Activated CD4-positive, CD25-positive, alpha-beta regulatory T cell treated with anti-CD3 and anti-CD28 coated beads, Interleukin-2, amount 50 U/mL, for 16 hours (primary cell): ENCODE results near the gene MICA.
"Not testable (repeated sequence)": the region's sequence is repeated elsewhere in the genome, so short reads cannot be mapped to it uniquely, and the experiment has no call there.

Experiments used
- DNase-seq: peaks from one replicate; pipeline ENCODE4 v3.0.0-alpha.2; 2020; ENCODE audit warnings: low read depth, low spot score

MICA gene

GRCh38 chr6:31381666-31382065 is 21.7 kb upstream of the MICA start:
- no peak for DNase-seq

DNA sequence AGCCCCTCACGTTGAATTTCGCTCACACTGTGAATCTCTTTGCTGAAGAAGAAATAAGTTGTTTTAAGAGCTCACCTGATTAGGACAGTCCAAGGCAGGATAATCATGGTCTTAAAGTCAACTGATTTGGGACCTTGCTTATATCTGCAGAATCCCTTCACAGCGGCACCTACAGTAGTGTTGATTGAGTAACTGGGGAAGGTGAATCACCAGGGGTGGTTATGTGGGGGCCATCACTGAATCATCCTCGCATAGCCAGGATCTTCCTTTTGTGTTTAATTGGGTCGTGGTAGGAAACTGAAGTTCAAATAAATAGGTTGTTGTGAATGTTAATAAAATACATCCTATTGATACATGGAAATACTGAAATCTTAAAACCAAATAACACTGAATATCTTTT is 20.2 kb upstream of the MICA start:
- no peak for DNase-seq

DNA sequence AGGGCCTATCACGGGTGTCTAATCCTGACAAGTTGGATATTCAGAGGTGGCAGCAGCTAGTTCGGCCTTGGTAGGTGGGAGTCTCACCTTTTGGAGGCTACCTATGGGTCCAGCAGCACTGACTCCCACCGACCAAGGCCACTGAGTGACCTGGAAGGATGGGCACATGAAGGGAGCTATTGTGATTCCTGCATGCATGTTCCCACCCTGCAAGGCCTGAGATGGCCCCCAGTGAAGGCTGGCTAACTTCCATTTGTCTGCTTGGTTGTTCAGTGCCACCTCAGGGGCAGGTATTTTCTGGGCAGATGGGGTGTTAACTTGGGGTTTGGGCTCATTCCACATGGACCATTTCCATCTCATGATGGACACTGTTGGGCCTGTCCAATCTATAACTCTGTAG is 18.4 kb upstream of the MICA start:
- no peak for DNase-seq

- DNase-seq: no peak
Measured at GRCh38 chr6:31386099-31386498, 17.3 kb upstream of the MICA start.

- no peak for DNase-seq
Measured at GRCh38 chr6:31386977-31387376, 16.4 kb upstream of the MICA start.

DNA sequence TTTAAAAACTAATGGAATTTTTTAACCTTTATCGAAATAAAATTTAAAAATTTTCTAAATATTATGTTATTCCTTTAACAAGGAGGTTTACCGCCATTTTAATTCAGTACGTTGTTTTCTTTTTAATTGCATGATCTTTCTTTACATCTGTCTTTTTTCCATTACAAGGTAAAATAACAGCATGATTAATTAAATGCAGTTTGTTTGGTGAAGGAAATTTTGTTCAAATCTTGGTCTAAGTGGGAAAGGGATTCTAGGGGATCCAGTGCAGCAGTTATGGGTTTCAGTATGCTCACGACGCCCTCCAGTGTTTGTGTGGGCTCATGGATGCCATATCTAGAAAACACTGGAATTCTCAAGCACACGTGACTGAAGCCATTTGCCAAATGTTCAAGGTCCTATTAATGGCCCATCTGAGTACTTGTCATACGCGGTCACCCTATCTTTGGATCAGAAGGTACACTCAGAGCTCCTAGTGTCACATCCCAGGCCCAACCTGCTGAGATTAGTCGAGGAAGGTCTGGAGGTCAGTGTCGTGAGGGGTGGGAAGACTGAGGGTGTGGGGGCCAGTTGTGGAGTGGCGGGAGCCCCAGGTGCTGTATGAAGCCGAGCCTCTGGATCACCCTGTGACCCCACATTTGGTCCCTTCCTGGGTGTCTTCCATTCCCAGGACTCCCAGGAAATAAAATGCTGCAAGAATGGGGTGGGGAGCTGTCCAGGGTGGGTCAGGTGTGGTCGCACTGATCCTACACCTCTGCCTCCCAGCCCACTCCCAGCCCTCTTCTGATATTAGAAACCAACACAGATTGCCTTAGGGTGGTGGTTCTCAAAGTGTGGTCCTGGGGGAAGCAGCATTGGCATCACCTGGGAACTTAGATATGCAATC is 14.2 kb upstream of the MICA start:
- not testable (repeated sequence) for DNase-seq

DNA sequence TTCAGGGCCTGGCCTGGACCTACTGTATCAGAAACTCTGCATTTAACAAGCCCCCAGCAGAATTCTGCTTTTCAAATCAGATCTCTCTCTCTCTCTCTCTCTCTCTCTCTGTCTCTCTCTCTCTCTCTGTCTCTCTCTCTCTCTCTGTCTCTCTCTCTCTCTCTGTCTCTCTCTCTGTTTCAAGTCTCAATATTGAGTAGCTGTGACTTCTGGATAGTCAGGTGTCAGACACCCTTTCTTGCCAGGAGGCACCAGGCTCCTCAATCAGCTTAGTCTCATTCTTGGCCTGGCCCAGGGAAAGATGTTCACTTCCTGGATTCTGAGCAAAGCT is 13.6 kb upstream of the MICA start:
- DNase-seq: not testable (repeated sequence)

DNA sequence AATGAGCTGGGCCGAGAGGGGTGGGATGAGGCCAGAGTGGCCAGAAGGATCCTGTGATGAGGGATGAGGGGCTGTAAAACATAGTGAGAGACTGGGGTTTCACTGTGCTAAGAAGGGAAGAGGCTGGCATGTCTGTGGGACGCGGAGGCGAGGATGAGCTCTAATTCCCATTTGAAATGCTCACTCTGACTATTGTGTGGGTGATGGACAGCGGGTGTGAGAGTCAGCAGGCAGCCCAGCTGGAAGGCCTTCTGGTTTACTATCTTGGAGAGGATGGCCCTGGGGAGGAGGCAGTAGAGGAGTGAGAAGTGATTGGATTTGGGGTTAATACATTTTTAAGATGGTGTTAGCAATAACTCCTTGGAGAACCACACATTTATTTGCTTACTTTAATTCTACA is 9.5 kb upstream of the MICA start:
- no peak for DNase-seq

GRCh38 chr6:31394381-31394780 is 9.0 kb upstream of the MICA start:
- no peak for DNase-seq

- DNase-seq: no peak
Measured at GRCh38 chr6:31395832-31396231, 7.6 kb upstream of the MICA start.

DNA sequence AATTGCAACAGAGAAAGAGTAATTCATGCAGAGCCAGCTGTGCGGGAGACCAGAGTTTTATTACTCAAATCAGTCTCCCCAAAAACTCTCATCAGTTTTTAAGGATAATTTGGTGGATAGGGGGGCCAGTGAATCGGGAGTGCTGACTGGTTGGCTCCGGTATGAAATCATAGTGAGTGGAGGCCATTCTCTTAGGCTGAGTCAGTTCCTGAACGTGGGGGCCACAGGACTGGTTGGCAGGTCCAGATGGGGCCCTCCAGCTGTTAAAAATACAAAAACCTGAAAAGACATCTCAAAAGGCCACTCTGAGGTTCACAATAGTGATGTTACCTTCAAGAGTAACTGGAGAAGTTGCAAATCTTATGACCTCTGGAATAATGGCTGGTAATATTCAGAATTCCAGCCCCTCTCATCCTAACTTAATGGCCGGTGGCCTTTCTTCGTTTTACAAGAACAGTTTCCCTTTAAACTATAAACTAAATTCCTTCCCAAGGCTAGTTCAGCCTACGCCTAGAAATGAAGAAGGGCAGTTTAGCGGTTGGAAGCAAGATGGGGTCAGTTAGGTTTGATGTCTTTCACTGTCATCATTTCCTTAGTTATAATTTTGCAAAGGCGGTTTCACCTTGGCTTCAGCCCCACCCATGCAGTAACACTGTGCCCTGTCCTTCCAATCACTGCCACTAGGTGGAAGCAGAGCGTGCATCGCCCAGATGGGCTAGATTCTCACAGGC is 6.8 kb upstream of the MICA start:
- DNase-seq: peak; percentile 79

DNA sequence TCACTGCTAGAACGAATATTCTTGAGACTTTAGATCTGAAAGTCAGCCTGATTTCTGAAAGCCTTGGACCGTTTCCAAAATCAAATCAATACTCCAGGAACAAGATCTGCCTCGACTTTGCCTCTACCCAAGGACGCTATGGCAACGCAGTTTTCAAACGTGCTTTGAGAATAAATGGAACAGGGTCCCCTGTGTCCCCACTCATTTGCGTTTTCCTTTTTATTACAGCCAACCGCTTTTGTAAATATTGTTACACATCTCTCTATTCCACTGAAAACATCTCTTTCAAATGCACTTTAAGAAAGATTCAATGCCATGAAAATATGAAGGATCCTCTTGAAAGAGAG is 6.3 kb upstream of the MICA start:
- not testable (repeated sequence) for DNase-seq

DNA sequence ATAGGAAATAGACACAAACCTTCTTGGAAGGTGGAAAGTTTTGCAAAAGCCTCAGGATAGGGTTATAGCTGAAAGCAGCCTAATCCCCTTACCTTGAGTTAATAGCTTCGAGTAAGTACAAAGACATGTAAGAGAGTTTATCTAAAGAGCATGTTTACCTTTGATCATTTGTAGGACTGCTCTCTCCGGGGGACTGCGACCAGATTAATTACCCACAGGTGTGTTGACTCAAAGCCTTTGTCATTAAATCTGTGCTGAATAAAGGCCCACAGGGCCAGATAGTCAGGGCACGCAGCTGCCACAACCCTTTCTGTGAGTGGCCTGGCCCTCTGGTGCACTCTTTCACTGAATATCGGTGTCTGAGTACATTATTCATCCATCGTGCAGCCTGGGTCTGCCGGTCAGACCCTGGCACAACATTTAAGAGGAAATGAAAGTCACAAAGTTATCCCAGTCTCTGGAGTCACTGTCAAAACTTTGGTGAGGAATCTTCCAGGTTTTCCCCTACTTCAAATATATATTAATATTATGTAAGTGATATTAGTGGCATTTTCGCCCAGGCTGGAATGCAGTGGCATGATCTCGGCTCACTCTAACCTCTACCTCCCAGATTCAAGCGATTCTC is 5.4 kb upstream of the MICA start:
- DNase-seq: no peak

DNA sequence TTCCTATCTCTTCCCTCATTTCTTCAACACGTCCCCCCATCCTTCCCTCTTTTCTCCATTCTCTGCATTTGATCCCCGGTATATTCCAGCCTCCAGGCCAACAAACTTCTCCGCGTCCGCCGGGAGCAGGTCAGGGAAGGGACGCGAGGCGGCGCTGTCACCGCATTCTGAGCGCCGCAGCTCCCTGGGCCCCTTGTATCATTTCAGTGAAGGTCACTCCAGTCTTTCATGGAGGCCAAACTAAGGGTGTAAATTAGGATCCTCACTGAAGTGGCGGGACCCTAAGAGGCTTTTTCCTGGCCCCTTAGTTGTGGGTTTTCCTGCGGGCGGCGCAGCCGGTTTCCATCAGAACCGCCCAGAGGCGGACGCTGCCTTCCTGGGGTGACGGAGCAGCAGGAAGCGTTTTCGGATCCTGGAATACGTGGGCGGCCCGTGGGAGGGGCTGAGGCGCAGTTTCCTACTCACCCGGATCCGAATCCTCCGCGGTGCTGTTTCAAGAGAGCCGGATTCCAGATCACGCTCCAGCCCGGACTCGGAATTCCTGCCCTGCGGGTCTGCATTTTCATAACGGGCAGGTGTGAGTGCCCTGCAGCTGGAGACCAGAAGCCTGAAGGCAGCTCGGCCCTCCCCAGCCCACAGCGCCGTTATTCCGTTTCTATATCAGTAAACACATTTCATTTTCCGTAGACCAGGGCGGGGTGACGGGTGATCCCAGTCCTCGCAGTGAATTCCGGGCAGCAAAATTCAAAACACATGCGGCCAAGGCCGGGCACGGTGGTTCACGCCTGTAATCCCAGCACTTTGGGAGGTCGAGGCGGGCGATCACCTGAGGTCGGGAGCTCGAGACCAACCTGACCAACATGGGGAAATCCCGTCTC is 3.6 kb upstream of the MICA start:
- no peak for DNase-seq

DNA sequence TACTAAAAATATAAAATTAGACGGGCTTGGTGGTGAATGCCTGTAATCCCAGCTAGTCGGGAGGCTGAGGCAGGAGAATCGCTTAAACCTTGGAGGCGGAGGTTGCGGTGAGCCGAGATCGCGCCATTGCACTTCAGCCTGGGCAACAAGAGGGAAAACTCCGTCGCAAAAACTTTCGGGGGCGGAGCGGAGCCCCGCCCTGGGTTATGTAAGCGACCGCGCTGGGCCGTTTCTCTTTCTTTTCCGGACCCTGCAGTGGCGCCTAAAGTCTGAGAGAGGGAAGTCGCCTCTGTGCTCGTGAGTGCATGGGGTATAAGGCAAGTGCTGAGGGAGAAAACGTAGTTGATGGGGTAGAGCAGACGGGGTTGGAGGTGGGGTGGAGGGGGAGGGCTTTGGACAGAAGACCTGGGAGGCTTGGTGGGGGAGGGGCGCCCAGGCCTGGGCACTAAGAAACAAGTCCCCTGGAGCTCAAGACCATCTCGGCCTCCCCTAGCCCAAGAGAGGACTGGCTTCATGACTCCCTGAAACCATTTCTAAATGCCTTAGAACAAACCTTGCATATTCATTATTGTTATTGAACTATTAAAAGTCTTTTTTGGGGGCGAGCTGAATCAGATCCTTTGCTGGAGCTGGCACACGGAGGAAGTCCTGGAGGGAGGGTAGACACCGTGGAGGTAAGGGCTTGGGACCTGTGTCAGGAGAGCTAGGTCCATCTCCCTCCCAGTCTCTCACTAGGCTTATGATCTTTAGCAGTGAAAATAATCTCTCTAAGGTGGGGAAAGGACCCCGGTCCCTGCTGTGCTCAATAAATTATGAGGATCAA is 2.7 kb upstream of the MICA start:
- DNase-seq: peak; percentile 53

DNA sequence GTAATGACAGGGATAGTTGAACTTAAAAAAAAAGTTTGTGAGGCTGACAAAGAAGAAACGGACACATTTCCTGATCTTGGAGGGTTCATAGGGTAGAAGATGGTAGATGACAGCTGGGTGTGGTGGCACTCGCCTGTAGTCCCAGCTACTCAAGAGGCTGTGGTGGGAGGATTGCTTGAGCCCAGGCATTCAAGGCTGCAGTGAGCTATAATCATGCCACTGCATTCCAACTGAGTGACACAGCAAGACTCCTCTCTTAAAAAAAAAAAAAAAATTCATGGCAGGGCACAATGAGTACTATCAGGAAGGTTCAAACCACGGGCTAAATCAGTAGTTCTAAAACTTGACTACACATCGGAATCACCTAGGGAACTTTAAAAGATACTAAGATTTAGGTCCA is 2.0 kb upstream of the MICA start:
- no peak for DNase-seq

- no peak for DNase-seq
Measured at GRCh38 chr6:31402324-31403282, 792 bp upstream of the MICA start.

- not testable (repeated sequence) for DNase-seq
Measured at GRCh38 chr6:31404061-31404364, 618 bp downstream of the MICA start.

DNA sequence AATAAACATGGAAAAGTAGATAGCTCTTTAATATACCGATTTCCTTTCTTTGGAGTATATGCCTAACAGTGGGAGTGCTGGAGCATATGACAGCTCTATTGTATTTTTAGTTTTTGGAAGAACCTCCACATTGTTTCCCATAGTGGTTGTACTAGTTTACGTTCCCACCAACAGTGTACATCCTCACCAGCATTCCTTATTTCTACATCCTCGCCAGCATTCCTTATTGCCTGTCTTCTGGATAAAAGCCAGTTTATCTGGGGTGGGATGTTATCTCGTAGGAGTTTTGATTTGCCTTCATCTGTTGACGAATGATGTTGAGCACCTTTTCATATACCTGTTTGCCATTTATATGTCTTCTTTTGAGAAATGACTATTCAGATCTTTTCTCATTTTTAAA is 2.6 kb downstream of the MICA start:
- no peak for DNase-seq

DNA sequence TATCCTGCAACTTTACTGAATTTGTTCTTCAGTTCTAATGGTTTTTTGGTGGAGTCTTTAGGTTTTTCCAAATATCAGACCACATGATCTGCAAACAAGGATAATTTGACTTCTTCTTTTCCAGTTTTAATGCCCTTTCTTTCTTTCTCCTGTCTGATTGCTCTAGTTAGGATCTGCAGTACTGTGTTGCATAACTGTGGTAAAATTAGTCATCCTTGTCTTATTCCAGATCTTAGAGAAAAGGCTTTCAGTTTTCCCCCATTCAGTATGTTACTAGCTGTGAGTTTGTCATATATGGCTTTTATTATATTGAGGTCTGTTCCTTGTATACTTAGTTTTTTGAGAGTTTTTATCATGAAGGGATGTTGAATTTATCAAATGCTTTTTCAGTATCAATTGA is 4.3 kb downstream of the MICA start:
- DNase-seq: no peak
